Measurements from ENCODE around the gene ABT1. TPM values are rescaled to one million over a fixed set of nuclear protein-coding genes. Genes with fewer than 3 reads are reported as not detected.

Gene ABT1
- total RNA-seq = 11.0 TPM

DNA sequence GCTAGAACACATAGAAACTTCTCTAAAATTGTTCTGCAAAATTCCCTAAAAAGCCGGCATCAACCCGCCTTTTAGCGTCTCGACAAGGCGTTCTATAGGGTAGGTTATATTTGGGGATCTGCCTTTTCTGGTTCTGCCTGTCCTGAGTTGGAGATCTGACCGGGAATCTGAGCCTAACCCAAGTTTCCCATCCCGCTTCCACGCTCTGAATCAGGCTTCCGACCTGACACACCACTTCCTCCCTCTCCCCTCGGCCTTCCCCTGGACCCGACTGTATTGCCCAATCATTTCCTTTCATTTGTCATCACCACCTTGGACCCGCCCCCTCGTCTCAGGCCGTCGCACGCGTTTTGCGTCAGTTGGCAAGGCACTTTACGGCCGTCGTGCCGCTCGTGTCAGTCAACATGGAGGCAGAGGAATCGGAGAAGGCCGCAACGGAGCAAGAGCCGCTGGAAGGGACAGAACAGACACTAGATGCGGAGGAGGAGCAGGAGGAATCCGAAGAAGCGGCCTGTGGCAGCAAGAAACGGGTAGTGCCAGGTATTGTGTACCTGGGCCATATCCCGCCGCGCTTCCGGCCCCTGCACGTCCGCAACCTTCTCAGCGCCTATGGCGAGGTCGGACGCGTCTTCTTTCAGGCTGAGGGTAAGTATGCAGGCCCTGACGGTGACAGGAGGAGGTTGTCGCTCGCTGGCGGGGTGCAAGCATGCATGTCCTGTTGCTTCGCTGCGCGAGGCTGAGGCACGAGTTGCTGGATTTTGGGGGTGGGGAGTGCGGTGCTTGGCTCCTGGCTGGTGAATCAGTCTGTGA is at the start of gene ABT1:
Gene ABT1 (plus strand): TSS at position 375 of the 810 bp plus-strand sequence. CDS start 30 bp downstream, at position 405.

Other genes with a start within 250 kb of the ABT1 start
- 7.2 TPM for gene BTN3A2, start 231.8 kb upstream of the ABT1 start, total RNA-seq
- gene BTN2A2, start 213.8 kb upstream of the ABT1 start, total RNA-seq = 6.6 TPM
- gene BTN3A1, start 194.7 kb upstream of the ABT1 start, total RNA-seq = 28.5 TPM
- gene BTN3A3, start 156.4 kb upstream of the ABT1 start, total RNA-seq = 4.1 TPM
- gene BTN2A1, start 139.0 kb upstream of the ABT1 start, total RNA-seq = 13.8 TPM
- not detected for gene BTN1A1, start 96.7 kb upstream of the ABT1 start, total RNA-seq
- gene HMGN4, start 58.6 kb upstream of the ABT1 start, total RNA-seq = 56.0 TPM
- 35.7 TPM for gene ZNF322, start 62.8 kb downstream of the ABT1 start, total RNA-seq

All from parietal lobe (tissue), 1 donor.